GM12878 (cell line): ENCODE measurements around the gene MAPKAPK3. TPM values are rescaled to one million over a fixed set of nuclear protein-coding genes. Genes with fewer than 3 reads are reported as not detected.
A peak's percentile ranks its signal among the peaks of the same experiment; 100 is the strongest.

Experiments used
- ATAC-seq: fragments of 200-7000 bp; cut with Tn5 transposase; 3 replicates; pipeline ENCODE4 v1.9.1; 2020; ENCODE audit warnings: mild to moderate bottlenecking, moderate library complexity
- BruUV-seq: library from RNA; stranded (reverse); fragments of 400-500 nt; replicated peaks from 2 replicates; lab custom pipeline; 2021; lab: Mats Ljungman, UMichigan
- CTCF ChIA-PET: fragments of 300-600 bp; sonication (Branson Sonifier 250); formaldehyde crosslinking; extraction: SDS; loops from one replicate; lab custom pipeline; 2021; ENCODE audit warnings: inconsistent platforms; lab: Yijun Ruan, JAX
- POLR2A ChIA-PET: fragments of 350-600 bp; formaldehyde crosslinking; extraction: SDS; loops from one replicate; lab custom pipeline; 2021; ENCODE audit warnings: inconsistent platforms; lab: Charles Lee
- RAD21 ChIA-PET: fragments of 300-600 bp; sonication (Branson Sonifier 250); formaldehyde crosslinking; loops from one replicate; lab custom pipeline; 2023; ENCODE audit warnings: antibody characterized with exemption; ENCODE audit not compliant: unreplicated experiment; lab: Charles Lee
- SMC1A ChIA-PET: fragments of 300-600 bp; sonication (Branson Sonifier 250); formaldehyde crosslinking; loops from one replicate; lab custom pipeline; 2023; ENCODE audit not compliant: unreplicated experiment, uncharacterized antibody; lab: Charles Lee
- DNase-seq: peaks from one replicate; pipeline ENCODE4 v3.0.0-alpha.2; 2011; ENCODE audit warnings: low read depth, low spot score
- FAIRE-seq: peaks from 3 replicates; lab custom pipeline; 2011; peaks lifted over from hg19 to GRCh38; lab: Jason Lieb, UNC
- H2AFZ ChIP-seq: 2 replicates; pipeline ENCODE4 v1.6.0; 2011; ENCODE audit warnings: low read depth, low read length, control low read depth; ENCODE audit not compliant: control insufficient read depth
- H3K27ac ChIP-seq: 2 replicates; pipeline ENCODE4 v1.5.1; 2011; ENCODE audit warnings: control low read depth; ENCODE audit not compliant: control insufficient read depth, insufficient read depth
- H3K27me3 ChIP-seq, 2 experiments: replicated peaks in 1 of 2; 2 replicates each; pipeline versions ENCODE4 v1.6.0 to v1.6.1; 2011; ENCODE audit warnings: low read length in 1 of 2; ENCODE audit not compliant: control insufficient read depth in 2 of 2, insufficient read depth in 2 of 2
- H3K36me3 ChIP-seq, 2 experiments: 2 replicates each; pipeline ENCODE4 v1.5.1; 2011; ENCODE audit warnings: low read length in 1 of 2; ENCODE audit not compliant: control insufficient read depth in 2 of 2, insufficient read depth in 2 of 2
- H3K4me1 ChIP-seq: 2 replicates; pipeline ENCODE4 v1.6.1; 2011; ENCODE audit warnings: mild to moderate bottlenecking, low read length, moderate library complexity, mixed read lengths; ENCODE audit not compliant: control insufficient read depth, insufficient read depth
- H3K4me2 ChIP-seq: 2 replicates; pipeline ENCODE4 v1.6.0; 2011; ENCODE audit warnings: control low read depth; ENCODE audit not compliant: control insufficient read depth, insufficient read depth
- H3K4me3 ChIP-seq: fragments of 200-600 bp; sonication (generic); 2 replicates; pipeline ENCODE4 v1.5.1; 2016
- H3K79me2 ChIP-seq: 2 replicates; pipeline ENCODE4 v1.6.0; 2011; ENCODE audit warnings: low read length; ENCODE audit not compliant: control insufficient read depth, insufficient read depth
- H3K9ac ChIP-seq: 2 replicates; pipeline ENCODE4 v1.8.0; 2011; ENCODE audit warnings: low read length, control low read depth, mixed read lengths; ENCODE audit not compliant: control insufficient read depth, insufficient read depth
- H3K9me3 ChIP-seq: replicated peaks from 3 replicates; pipeline ENCODE4 v1.5.1; 2011; ENCODE audit warnings: mild to moderate bottlenecking, low read length; ENCODE audit not compliant: control insufficient read depth, insufficient read depth
- H4K20me1 ChIP-seq: 2 replicates; pipeline ENCODE4 v1.6.0; 2011; ENCODE audit not compliant: control insufficient read depth, insufficient read depth
- EED ChIP-seq: sonication (generic); IDR thresholded peaks from 2 replicates; pipeline ENCODE4 v1.6.1; 2016; ENCODE audit warnings: antibody characterized with exemption, low read depth
- EGR1 ChIP-seq, 2 experiments: IDR thresholded peaks; 1 replicate in 1 of 2; 2 replicates in 1 of 2; pipeline ENCODE4 v1.6.1; 2011 to 2012; ENCODE audit warnings: low read depth in 2 of 2, low read length in 2 of 2, borderline replicate concordance in 1 of 2, mild to moderate bottlenecking in 1 of 2, moderate library complexity in 1 of 2
- IRF4 ChIP-seq: IDR thresholded peaks from 2 replicates; pipeline ENCODE4 v1.6.1; 2011; ENCODE audit warnings: low read depth, low read length
- JUNB ChIP-seq: IDR thresholded peaks from 2 replicates; pipeline ENCODE4 v1.6.1; 2016; ENCODE audit warnings: antibody characterized with exemption, mild to moderate bottlenecking
- RUNX3 ChIP-seq: IDR thresholded peaks from 2 replicates; pipeline ENCODE4 v1.6.1; 2012; ENCODE audit warnings: low read length, inconsistent platforms
- ZNF217 ChIP-seq: fragments of 450-650 bp; IDR thresholded peaks from 2 replicates; pipeline ENCODE4 v1.6.1; 2017; ENCODE audit warnings: antibody characterized with exemption, mild to moderate bottlenecking
- WGBS: methylation state at CpG from one replicate; pipeline ENCODE4 v1.1.6; 2016; ENCODE audit warnings: low lambda C conversion rate; ENCODE audit not compliant: insufficient replicate concordance, insufficient coverage; ENCODE audit errors: missing lambda C conversion rate; 5-methylcytosine and 5-hydroxymethylcytosine counted together
- in situ Hi-C: fragments of 300-500 bp; cut with MboI; formaldehyde crosslinking; loops from 9 replicates; pipeline ENCODE4 v1.14.3; 2018; ENCODE audit warnings: mixed read lengths
- intact Hi-C: fragments of 100-400 bp; cut with micrococcal nuclease; formaldehyde crosslinking; loops from one replicate; pipeline ENCODE4 v1.14.2; 2022; ENCODE audit not compliant: unreplicated experiment
- polyA plus RNA-seq, 11 experiments: library from polyadenylated mRNA; depleted of rRNA in 4 of 11; unstranded in 6 of 11; stranded (reverse) in 5 of 11; fragments of >200 nt; fragmentation: Nextera tagmentation in 4 of 11; fragmentation: Illumina TruSeq in 1 of 11; extraction: Ambion mirVana in 4 of 11; extraction: Trizol in 1 of 11; gene quantifications; 1 replicate in 1 of 11; 2 replicates in 10 of 11; pipeline versions ENCODE4 v1.2.1 to v1.2.3, GENCODE V29; 2011 to 2016; ENCODE audit warnings: inconsistent platforms in 2 of 11, missing spikeins in 2 of 11, low read depth in 1 of 11
- total RNA-seq, 4 experiments: library from RNA; depleted of rRNA in 3 of 4; stranded (reverse); fragments of >200 nt in 3 of 4; fragmentation: Illumina TruSeq in 1 of 4; extraction: Trizol in 1 of 4; gene quantifications; 2 replicates each; pipeline versions ENCODE4 v1.2.1 to v1.2.3, GENCODE V29; 2013 to 2021
- TF ChIP-seq, protein P1 (sequence below): fragments of 450-650 bp; IDR thresholded peaks from 2 replicates; pipeline ENCODE4 v1.6.1; 2016; ENCODE audit warnings: mild to moderate bottlenecking, moderate library complexity, borderline replicate concordance
- TF ChIP-seq, protein P2 (sequence below): fragments of 450-650 bp; IDR thresholded peaks from 2 replicates; pipeline ENCODE4 v1.6.1; 2017; ENCODE audit warnings: mild to moderate bottlenecking
- TF ChIP-seq, protein P3 (sequence below): IDR thresholded peaks from 2 replicates; pipeline ENCODE4 v1.6.1; 2011; ENCODE audit warnings: borderline replicate concordance, low read depth, mild to moderate bottlenecking, moderate library complexity, low read length; ENCODE audit not compliant: insufficient read depth, poor library complexity, severe bottlenecking

MAPKAPK3 gene
- total and polyA plus RNA-seq, 10 of the 15 experiments (the other 5 are each of a cell fraction or from before 2014, with no cell fraction given), result 7.9 to 66.0 (median 39.0) TPM

DNA sequence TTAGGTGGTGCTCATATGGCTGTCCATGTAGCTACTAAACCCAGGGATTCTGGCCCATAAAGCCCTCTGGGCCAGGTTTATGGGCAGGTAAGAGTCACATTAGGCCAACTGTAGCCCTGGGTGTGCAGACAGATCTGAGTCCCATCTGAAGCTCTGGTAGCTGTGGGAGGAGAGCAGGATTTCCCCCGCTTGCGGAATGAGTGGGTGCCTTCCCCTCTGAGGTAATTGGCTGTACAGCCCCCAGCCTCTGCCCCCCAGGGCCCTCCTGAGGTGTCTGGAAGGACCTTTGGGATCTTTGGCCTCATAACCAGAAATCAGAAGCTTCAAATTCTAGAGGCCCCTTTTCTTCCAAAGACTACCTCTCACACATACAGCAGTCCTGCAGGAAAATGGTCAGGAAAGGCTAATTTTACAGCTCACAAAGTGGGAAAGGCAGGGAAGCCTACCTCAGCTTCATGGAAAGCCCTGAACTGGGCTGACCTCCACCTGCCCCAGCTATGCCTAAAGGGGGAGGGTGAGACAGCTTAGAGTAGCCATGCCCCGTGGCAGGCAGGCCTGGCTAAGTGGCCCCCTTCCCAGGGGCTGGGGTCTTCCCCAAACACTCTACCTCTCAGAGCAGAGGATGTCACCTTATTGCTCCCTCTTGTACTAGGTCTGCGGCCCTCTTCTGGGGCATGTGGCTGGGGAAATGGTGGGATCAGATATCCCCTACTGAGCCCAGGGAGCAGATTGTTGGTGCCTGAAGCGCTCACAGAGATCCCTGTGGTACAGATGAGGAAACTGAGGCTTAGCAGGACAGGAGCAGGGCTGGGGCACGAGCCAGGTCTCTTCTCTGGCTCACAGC, 30.8 kb upstream of the MAPKAPK3 start:
- Histone ChIP-seq H3K4me1 (peaks cover 29% of the 10 kb centered on the region), H3K4me2 (no peak overlapping the region), H4K20me1 (no peaks in the 10 kb centered on the region), H2AFZ (no peak overlapping the region), H3K79me2 (no peaks in the 10 kb centered on the region), H3K9ac (no peak overlapping the region), H3K27ac (no peak overlapping the region), H3K4me3 (no peak overlapping the region), H3K27me3 (no peaks in the 10 kb centered on the region), H3K36me3 (no peaks in the 10 kb centered on the region), H3K9me3 (no peaks in the 10 kb centered on the region)
- 52% methylated on average over 6 of the region's 6 CpGs for WGBS
- BruUV-seq, result no TSS peak
- ChIA-PET RAD21 (interaction anchor here (0.5 to 8.2 kb wide), 8 partner anchors 9 to 1617 kb away, joined by 3 to 135 read pairs (median 4); partner anchors contain the start of genes CISH and HEMK1), POLR2A (interaction anchor here (0.7 to 7.0 kb wide), 6 partner anchors 15 to 226 kb away, joined by 3 to 54 read pairs (median 4); partner anchors contain the start of genes C3orf18, CISH and HEMK1), CTCF (interaction anchor here (1.1 to 11.1 kb wide), 5 partner anchors 15 to 43 kb away, joined by 3 to 317 read pairs (median 4); partner anchors contain the start of genes C3orf18, CISH, HEMK1 and MAPKAPK3), SMC1A (interaction anchor here (1.4 to 10.0 kb wide), 4 partner anchors 9 to 27 kb away, joined by 4 to 186 read pairs (median 49); partner anchors contain the start of genes CISH, HEMK1 and MAPKAPK3)
- no peak for DNase-seq
- TF ChIP-seq, protein P1, sequence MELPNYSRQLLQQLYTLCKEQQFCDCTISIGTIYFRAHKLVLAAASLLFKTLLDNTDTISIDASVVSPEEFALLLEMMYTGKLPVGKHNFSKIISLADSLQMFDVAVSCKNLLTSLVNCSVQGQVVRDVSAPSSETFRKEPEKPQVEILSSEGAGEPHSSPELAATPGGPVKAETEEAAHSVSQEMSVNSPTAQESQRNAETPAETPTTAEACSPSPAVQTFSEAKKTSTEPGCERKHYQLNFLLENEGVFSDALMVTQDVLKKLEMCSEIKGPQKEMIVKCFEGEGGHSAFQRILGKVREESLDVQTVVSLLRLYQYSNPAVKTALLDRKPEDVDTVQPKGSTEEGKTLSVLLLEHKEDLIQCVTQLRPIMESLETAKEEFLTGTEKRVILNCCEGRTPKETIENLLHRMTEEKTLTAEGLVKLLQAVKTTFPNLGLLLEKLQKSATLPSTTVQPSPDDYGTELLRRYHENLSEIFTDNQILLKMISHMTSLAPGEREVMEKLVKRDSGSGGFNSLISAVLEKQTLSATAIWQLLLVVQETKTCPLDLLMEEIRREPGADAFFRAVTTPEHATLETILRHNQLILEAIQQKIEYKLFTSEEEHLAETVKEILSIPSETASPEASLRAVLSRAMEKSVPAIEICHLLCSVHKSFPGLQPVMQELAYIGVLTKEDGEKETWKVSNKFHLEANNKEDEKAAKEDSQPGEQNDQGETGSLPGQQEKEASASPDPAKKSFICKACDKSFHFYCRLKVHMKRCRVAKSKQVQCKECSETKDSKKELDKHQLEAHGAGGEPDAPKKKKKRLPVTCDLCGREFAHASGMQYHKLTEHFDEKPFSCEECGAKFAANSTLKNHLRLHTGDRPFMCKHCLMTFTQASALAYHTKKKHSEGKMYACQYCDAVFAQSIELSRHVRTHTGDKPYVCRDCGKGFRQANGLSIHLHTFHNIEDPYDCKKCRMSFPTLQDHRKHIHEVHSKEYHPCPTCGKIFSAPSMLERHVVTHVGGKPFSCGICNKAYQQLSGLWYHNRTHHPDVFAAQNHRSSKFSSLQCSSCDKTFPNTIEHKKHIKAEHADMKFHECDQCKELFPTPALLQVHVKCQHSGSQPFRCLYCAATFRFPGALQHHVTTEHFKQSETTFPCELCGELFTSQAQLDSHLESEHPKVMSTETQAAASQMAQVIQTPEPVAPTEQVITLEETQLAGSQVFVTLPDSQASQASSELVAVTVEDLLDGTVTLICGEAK, result no peak
- TF ChIP-seq EED, result peak; percentile 65; the same call in 1 of the 2 replicates
- peak; percentile 72 for TF ChIP-seq JUNB
- peak; percentile 55; the same call in 1 of the 2 replicates for TF ChIP-seq IRF4
- TF ChIP-seq ZNF217, result no peak
- TF ChIP-seq EGR1 (IDR thresholded peaks at IDR 0.05; ENCODE audit: borderline replicate concordance in 1 of 2, low read depth in 2 of 2, low read length in 2 of 2), result peak in 1 of 2 experiments; percentile 44; a peak in 1 of 3 replicates
- peak; percentile 50; the same call in 1 of the 2 replicates for TF ChIP-seq RUNX3
- TF ChIP-seq, protein P2, sequence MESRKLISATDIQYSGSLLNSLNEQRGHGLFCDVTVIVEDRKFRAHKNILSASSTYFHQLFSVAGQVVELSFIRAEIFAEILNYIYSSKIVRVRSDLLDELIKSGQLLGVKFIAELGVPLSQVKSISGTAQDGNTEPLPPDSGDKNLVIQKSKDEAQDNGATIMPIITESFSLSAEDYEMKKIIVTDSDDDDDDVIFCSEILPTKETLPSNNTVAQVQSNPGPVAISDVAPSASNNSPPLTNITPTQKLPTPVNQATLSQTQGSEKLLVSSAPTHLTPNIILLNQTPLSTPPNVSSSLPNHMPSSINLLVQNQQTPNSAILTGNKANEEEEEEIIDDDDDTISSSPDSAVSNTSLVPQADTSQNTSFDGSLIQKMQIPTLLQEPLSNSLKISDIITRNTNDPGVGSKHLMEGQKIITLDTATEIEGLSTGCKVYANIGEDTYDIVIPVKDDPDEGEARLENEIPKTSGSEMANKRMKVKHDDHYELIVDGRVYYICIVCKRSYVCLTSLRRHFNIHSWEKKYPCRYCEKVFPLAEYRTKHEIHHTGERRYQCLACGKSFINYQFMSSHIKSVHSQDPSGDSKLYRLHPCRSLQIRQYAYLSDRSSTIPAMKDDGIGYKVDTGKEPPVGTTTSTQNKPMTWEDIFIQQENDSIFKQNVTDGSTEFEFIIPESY, result no peak
- TF ChIP-seq, protein P3, sequence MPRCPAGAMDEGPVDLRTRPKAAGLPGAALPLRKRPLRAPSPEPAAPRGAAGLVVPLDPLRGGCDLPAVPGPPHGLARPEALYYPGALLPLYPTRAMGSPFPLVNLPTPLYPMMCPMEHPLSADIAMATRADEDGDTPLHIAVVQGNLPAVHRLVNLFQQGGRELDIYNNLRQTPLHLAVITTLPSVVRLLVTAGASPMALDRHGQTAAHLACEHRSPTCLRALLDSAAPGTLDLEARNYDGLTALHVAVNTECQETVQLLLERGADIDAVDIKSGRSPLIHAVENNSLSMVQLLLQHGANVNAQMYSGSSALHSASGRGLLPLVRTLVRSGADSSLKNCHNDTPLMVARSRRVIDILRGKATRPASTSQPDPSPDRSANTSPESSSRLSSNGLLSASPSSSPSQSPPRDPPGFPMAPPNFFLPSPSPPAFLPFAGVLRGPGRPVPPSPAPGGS, result peak; percentile 64
- FAIRE-seq, result no peak
- ATAC-seq, result no peak
- in situ Hi-C loops, result no loop called here
- intact Hi-C loops, result no loop called here
